Measurements from ENCODE around the gene IL1B.

The IL1B gene

DNA sequence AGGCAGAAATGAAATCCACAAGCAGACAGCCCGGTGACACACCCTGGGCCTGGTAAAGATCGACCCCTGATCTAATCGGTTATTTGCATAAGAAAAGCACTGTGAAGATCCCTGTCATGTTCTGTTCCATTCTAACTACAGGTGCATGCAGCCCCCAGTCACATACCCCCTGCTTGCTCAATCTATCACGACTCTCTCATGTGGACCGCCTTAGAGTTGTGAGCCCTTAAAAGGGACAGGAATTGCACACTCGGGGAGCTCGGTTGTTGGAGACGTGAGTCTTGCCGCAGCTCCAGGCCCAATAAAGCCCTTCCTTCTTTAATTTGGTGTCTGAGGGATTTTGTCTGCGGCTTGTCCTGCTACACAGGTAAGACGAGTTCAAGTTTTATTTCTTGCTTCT, 13.4 kb upstream of the IL1B start:
- H3K27me3 ChIP-seq (ENCODE audit: control insufficient read depth, insufficient read depth, low read length): no peaks in the 10 kb centered on the region
- H3K4me1 ChIP-seq: no peaks in the 10 kb centered on the region
- H3K4me2 ChIP-seq (ENCODE audit: low read length): no peak overlapping the region
- TF ChIP-seq, protein P1, sequence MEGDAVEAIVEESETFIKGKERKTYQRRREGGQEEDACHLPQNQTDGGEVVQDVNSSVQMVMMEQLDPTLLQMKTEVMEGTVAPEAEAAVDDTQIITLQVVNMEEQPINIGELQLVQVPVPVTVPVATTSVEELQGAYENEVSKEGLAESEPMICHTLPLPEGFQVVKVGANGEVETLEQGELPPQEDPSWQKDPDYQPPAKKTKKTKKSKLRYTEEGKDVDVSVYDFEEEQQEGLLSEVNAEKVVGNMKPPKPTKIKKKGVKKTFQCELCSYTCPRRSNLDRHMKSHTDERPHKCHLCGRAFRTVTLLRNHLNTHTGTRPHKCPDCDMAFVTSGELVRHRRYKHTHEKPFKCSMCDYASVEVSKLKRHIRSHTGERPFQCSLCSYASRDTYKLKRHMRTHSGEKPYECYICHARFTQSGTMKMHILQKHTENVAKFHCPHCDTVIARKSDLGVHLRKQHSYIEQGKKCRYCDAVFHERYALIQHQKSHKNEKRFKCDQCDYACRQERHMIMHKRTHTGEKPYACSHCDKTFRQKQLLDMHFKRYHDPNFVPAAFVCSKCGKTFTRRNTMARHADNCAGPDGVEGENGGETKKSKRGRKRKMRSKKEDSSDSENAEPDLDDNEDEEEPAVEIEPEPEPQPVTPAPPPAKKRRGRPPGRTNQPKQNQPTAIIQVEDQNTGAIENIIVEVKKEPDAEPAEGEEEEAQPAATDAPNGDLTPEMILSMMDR (IDR thresholded peaks at IDR 0.05): no peak
- no peaks in the 10 kb centered on the region for H3K79me2 ChIP-seq
- no peaks in the 10 kb centered on the region for H3K36me3 ChIP-seq (ENCODE audit: control insufficient read depth, insufficient read depth, low read length)
- H3K27ac ChIP-seq: no peak overlapping the region
- no peak overlapping the region for H3K9ac ChIP-seq
- H3K4me3 ChIP-seq (ENCODE audit: low read depth, low read length): no peak overlapping the region
- no peak overlapping the region for H2AFZ ChIP-seq
- no peaks in the 10 kb centered on the region for H3K9me3 ChIP-seq (ENCODE audit: control insufficient read depth, low read length)

DNA sequence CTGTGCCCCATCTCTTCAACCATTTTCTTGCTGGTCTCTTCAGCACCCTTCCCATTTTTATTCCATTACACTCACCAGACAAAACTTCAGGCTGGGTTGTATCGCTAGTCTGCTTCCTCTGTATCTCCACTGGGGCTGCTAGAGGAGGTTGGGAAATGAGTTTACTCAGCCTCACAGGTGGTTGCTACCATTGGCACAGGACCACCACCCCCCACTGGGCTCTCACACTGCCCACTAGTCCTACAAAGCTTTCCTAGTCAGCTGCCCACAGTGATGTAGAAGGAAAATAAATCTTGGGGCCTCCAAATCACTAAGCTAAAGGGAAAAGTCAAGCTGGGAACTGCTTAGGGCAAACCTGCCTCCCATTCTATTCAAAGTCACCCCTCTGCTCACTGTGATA, 12.3 kb upstream of the IL1B start:
- Histone ChIP-seq H3K79me2 (no peaks in the 10 kb centered on the region), H3K9ac (no peak overlapping the region), H3K4me1 (no peaks in the 10 kb centered on the region), H3K36me3 (ENCODE audit: control insufficient read depth, insufficient read depth, low read length) (no peaks in the 10 kb centered on the region), H2AFZ (no peak overlapping the region), H3K9me3 (ENCODE audit: control insufficient read depth, low read length) (no peaks in the 10 kb centered on the region), H3K4me2 (ENCODE audit: low read length) (no peak overlapping the region), H3K4me3 (ENCODE audit: low read depth, low read length) (no peak overlapping the region), H3K27me3 (ENCODE audit: control insufficient read depth, insufficient read depth, low read length) (no peaks in the 10 kb centered on the region), H3K27ac (no peak overlapping the region)
- TF ChIP-seq, protein P1 (IDR thresholded peaks at IDR 0.05): no peak

DNA sequence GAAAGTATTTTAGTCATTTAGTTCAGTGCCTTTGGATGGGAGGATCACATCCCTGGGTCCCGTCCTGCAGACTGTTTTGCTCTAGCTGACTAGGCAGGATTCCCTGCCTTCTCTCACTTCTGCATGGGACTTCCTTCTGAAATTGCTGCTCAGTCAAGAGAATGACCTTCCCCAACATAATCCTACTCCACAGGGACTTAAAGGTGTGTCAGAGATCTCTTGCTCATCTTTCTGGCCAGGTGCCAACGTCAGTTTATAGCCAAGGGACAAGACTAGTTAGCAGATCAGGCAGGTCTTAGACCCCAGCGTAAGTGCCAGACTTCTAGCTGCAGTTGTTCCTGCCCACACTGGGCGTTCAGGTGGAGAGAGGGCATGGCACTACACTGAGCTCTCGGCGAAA, 9.5 kb upstream of the IL1B start:
- no peak overlapping the region for H3K27ac ChIP-seq
- no peak overlapping the region for H2AFZ ChIP-seq
- TF ChIP-seq, protein P1 (IDR thresholded peaks at IDR 0.05): no peak
- H3K9me3 ChIP-seq (ENCODE audit: control insufficient read depth, low read length): no peaks in the 10 kb centered on the region
- H3K4me2 ChIP-seq (ENCODE audit: low read length): no peak overlapping the region
- no peak overlapping the region for H3K4me3 ChIP-seq (ENCODE audit: low read depth, low read length)
- H3K79me2 ChIP-seq: no peaks in the 10 kb centered on the region
- no peaks in the 10 kb centered on the region for H3K4me1 ChIP-seq
- no peaks in the 10 kb centered on the region for H3K36me3 ChIP-seq (ENCODE audit: control insufficient read depth, insufficient read depth, low read length)
- H3K27me3 ChIP-seq (ENCODE audit: control insufficient read depth, insufficient read depth, low read length): no peaks in the 10 kb centered on the region
- no peak overlapping the region for H3K9ac ChIP-seq

DNA sequence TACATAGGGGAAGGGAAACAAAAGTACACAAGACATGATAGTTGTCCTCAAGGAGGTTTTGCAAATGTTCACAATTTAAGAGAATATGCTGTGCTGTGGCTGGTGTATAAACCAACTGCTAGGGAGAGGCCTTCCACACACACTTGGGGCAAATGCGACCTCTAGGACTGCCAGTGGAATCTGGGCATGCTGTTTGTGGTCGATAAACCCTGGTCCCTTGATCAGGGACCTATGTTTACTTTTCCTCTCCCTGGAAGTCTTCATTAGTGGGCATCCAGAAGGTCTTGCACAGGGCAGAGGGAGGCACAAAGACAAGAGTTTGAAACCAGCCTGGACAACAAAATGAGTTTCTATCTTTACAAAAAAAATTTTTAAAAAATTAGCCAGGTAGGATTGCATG, 7.3 kb upstream of the IL1B start:
- H3K27ac ChIP-seq: no peak overlapping the region
- no peaks in the 10 kb centered on the region for H3K36me3 ChIP-seq (ENCODE audit: control insufficient read depth, insufficient read depth, low read length)
- TF ChIP-seq, protein P1 (IDR thresholded peaks at IDR 0.05): no peak
- no peak overlapping the region for H3K9ac ChIP-seq
- no peak overlapping the region for H2AFZ ChIP-seq
- no peaks in the 10 kb centered on the region for H3K79me2 ChIP-seq
- H3K4me1 ChIP-seq: no peaks in the 10 kb centered on the region
- H3K9me3 ChIP-seq (ENCODE audit: control insufficient read depth, low read length): no peaks in the 10 kb centered on the region
- H3K4me3 ChIP-seq (ENCODE audit: low read depth, low read length): no peak overlapping the region
- H3K27me3 ChIP-seq (ENCODE audit: control insufficient read depth, insufficient read depth, low read length): no peaks in the 10 kb centered on the region
- H3K4me2 ChIP-seq (ENCODE audit: low read length): no peak overlapping the region

DNA sequence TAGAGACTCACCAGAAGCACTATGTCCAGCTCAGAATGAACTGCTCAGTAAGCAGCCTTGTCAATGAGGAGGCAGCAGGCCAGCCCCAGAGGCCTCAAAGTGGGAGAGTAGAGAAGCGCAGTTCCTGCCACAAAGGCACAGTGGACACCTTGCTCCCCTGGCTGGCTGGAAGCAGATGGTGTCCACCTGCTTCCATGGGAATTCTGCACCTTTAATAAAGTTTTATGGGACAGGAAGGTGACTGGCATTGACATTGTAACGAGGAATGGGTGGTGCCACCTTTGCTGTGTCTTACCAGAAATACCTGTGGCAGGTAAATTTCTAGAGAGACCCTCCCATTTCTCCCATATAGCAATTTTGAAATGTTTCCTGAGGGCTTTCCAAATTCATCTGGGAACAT, 6.7 kb upstream of the IL1B start:
- no peaks in the 10 kb centered on the region for H3K4me1 ChIP-seq
- H3K4me2 ChIP-seq (ENCODE audit: low read length): no peak overlapping the region
- no peak overlapping the region for H2AFZ ChIP-seq
- H3K79me2 ChIP-seq: no peaks in the 10 kb centered on the region
- no peaks in the 10 kb centered on the region for H3K27me3 ChIP-seq (ENCODE audit: control insufficient read depth, insufficient read depth, low read length)
- H3K9me3 ChIP-seq (ENCODE audit: control insufficient read depth, low read length): no peaks in the 10 kb centered on the region
- H3K27ac ChIP-seq: no peak overlapping the region
- H3K9ac ChIP-seq: no peak overlapping the region
- TF ChIP-seq, protein P1 (IDR thresholded peaks at IDR 0.05): no peak
- H3K36me3 ChIP-seq (ENCODE audit: control insufficient read depth, insufficient read depth, low read length): no peaks in the 10 kb centered on the region
- no peak overlapping the region for H3K4me3 ChIP-seq (ENCODE audit: low read depth, low read length)
